BE2C (cell line): Measurements from ENCODE around the gene CFAP77.
A peak's percentile ranks its signal among the peaks of the same experiment; 100 is the strongest.

ENCODE experiments used
- DNase-seq: peaks from one replicate; pipeline ENCODE4 v3.0.0-alpha.2; 2020
- H3K27me3 ChIP-seq: fragments of 250-450 bp; sonication (Bioruptor Pico); 2 replicates; pipeline ENCODE4 v1.5.1; 2020; ENCODE audit warnings: mild to moderate bottlenecking
- H3K36me3 ChIP-seq: fragments of 250-450 bp; sonication (Bioruptor Pico); 2 replicates; pipeline ENCODE4 v1.5.1; 2020; ENCODE audit warnings: mild to moderate bottlenecking
- H3K4me1 ChIP-seq: fragments of 250-450 bp; sonication (Bioruptor Pico); 2 replicates; pipeline ENCODE4 v1.5.1; 2020
- H3K4me3 ChIP-seq: 2 replicates; pipeline ENCODE4 v1.5.1; 2011; ENCODE audit warnings: low read depth, low read length
- H3K9me3 ChIP-seq: fragments of 250-450 bp; sonication (Bioruptor Pico); 2 replicates; pipeline ENCODE4 v1.5.1; 2020
- TF ChIP-seq, protein P1 (sequence below): IDR thresholded peaks from 2 replicates; pipeline ENCODE4 v1.5.1; 2012; ENCODE audit warnings: mild to moderate bottlenecking, low read depth, low read length

Gene CFAP77

DNA sequence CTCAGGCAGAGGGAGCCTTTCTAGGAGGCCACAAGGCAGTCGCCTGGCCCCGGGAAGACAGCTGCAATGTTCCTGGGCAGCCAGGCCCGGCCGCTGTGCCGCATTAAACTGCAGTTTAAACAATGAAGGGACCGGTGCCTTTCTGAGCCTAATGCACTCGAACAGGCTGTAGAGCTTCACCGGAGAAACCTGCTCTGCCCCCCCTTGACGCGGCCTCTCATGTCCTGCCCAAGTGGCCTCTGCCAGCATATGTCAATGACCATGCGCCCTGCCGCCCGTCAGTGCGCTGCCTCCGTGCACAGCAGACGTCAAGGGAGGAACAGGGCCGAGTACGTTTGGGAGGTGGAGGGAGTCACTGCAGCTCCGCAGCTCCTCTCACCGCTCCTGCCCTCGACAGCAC, 133.9 kb downstream of the CFAP77 start:
- TF ChIP-seq, protein P1, sequence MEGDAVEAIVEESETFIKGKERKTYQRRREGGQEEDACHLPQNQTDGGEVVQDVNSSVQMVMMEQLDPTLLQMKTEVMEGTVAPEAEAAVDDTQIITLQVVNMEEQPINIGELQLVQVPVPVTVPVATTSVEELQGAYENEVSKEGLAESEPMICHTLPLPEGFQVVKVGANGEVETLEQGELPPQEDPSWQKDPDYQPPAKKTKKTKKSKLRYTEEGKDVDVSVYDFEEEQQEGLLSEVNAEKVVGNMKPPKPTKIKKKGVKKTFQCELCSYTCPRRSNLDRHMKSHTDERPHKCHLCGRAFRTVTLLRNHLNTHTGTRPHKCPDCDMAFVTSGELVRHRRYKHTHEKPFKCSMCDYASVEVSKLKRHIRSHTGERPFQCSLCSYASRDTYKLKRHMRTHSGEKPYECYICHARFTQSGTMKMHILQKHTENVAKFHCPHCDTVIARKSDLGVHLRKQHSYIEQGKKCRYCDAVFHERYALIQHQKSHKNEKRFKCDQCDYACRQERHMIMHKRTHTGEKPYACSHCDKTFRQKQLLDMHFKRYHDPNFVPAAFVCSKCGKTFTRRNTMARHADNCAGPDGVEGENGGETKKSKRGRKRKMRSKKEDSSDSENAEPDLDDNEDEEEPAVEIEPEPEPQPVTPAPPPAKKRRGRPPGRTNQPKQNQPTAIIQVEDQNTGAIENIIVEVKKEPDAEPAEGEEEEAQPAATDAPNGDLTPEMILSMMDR, result no peak
- Histone ChIP-seq H3K4me1 (peaks cover 46% of the 10 kb centered on the region), H3K9me3 (no peaks in the 10 kb centered on the region), H3K36me3 (no peaks in the 10 kb centered on the region), H3K27me3 (no peaks in the 10 kb centered on the region), H3K4me3 (no peak overlapping the region)
- DNase-seq, result no peak

DNA sequence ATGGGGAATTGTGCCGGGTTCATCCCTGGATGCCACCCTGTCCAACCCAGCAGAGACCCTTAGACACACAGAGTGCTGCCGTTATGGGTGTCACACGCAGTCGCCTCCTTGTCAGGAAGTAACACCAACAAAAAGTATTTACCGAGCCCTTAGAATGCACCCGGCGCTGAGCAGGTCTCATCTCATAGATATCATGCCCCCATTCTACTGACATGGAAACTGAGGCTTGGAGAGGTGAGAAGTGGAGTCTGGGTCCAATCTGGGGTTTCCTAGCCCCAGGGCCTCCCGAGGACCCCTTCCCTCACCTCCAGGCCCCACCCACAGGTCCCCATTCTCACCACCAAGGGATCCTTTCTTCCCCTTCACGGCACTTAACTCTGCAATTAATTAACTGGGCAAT, 135.6 kb downstream of the CFAP77 start:
- Histone ChIP-seq H3K27me3 (no peaks in the 10 kb centered on the region), H3K36me3 (no peaks in the 10 kb centered on the region), H3K9me3 (no peaks in the 10 kb centered on the region), H3K4me3 (peak overlapping the region; percentile 34), H3K4me1 (peaks cover 51% of the 10 kb centered on the region)
- DNase-seq, result no peak
- TF ChIP-seq, protein P1, result no peak

- H3K36me3 ChIP-seq, result no peaks in the 10 kb centered on the region
- H3K4me3 ChIP-seq, result peak overlapping the region; percentile 34
- DNase-seq, result peak; percentile 96
- H3K27me3 ChIP-seq, result no peaks in the 10 kb centered on the region
- TF ChIP-seq, protein P1, result peak; percentile 76
- H3K4me1 ChIP-seq, result peaks cover 49% of the 10 kb centered on the region
- no peaks in the 10 kb centered on the region for H3K9me3 ChIP-seq
These were observed 136.4 kb downstream of the CFAP77 start for GRCh38 chr9:132546148-132547051.

GRCh38 chr9:132547052-132547431, 137.0 kb downstream of the CFAP77 start:
- H3K27me3 ChIP-seq, result no peaks in the 10 kb centered on the region
- H3K9me3 ChIP-seq, result no peaks in the 10 kb centered on the region
- TF ChIP-seq, protein P1, result no peak
- H3K4me1 ChIP-seq, result peaks cover 47% of the 10 kb centered on the region
- H3K4me3 ChIP-seq, result no peak overlapping the region; the same call in 1 of the 2 replicates
- DNase-seq, result no peak
- H3K36me3 ChIP-seq, result no peaks in the 10 kb centered on the region

DNA sequence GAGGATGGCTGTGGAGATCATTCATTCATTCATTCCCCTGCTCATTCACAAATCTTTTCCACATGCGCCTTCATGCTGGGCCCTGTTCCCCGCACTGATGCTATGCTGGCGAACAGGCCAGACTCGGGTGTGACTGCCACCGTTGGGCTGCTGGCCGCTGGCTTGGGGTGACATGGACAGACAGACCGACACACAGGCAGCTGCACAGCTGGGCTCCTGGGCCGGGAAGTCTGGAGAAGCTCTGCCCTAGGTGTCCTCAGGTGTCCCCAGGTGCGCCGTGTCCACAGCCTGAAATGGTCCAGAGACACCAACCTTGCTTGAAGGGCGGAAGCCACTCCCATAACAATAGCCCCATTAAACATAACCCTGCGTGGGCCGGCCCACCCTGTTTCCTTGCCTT, 137.4 kb downstream of the CFAP77 start:
- Histone ChIP-seq H3K36me3 (no peaks in the 10 kb centered on the region), H3K9me3 (no peaks in the 10 kb centered on the region), H3K4me3 (no peak overlapping the region), H3K27me3 (no peaks in the 10 kb centered on the region), H3K4me1 (peaks cover 44% of the 10 kb centered on the region)
- TF ChIP-seq, protein P1, result no peak
- no peak for DNase-seq

GRCh38 chr9:132547976-132548730, 138.1 kb downstream of the CFAP77 start:
- Histone ChIP-seq H3K4me1 (peaks cover 44% of the 10 kb centered on the region), H3K9me3 (no peaks in the 10 kb centered on the region), H3K27me3 (no peaks in the 10 kb centered on the region), H3K36me3 (no peaks in the 10 kb centered on the region), H3K4me3 (no peak overlapping the region)
- DNase-seq, result no peak
- TF ChIP-seq, protein P1, result no peak
